ENCODE measurements around the gene BMPR2. TPM values are rescaled to one million over a fixed set of nuclear protein-coding genes. Genes with fewer than 3 reads are reported as not detected.

BMPR2 gene
- total and polyA plus RNA-seq, 2 of the 8 experiments (the other 6 are each of a cell fraction or from before 2014, with no cell fraction given): 5.5 to 19.8 TPM

DNA sequence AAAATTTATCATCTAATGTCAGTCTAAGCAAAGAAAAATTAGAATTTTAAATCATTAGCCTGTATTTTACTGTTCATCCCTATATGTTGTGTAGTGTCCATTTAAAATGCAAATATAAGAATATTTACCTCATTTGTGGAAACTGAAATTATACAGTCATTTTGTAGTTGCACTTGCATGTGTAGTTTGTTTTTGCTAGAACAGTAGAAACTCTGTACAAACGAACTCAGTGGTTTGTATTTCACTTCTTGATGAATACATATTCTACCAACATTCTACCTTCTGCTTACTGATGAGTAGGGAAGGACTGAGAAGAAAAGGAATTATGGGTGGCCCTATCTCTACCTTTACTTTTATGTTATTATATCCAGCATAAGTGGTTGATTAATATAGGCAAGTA, 29.7 kb downstream of the BMPR2 start (continued):
- TF ChIP-seq RAD21 (IDR thresholded peaks at IDR 0.05 in 1 of 2, conservative IDR thresholded peaks at IDR 0.05 in 1 of 2; ENCODE audit: low read depth in 2 of 2, low read length in 2 of 2): no peak
